Kidney capillary endothelial cell (primary cell): ENCODE results near the gene HIVEP3.

Source experiments
- DNase-seq: peaks from one replicate; pipeline ENCODE4 v3.0.0-alpha.2; 2018; ENCODE audit warnings: low spot score

HIVEP3 gene

DNA sequence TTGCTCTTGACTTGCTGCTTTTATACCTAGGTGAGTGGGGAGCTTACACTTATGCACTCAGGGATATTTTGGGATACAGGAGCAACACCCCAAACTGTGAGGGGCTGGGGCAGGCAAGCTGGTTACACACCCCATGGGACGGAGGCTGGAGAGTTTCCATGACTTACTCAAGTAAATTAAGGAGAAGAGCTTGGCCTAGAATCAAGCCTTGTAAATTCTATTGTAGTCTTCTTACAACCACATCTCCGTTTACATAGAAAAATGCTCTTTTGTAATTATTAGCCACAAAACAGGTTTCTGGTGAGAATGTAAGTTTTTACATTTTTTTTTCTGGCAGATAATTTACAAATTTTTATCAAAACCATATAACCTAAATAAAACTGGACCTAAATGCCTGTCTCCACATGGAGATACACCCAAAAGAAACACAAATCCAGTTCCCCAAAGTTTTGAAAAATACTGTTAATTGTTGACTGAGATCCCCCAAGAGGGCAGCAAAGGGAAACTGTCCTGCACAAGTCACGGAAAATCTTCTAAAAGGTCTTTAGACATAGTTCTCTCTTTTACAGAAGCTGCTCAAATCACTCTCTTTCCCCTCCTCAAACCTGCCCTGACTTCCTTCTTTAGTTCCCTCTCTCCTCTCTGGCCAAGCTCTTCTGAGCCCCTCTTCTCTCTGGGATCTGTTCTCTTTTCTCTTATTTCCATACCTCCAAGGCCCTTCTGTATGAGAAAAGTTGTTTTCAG, 134.0 kb downstream of the HIVEP3 start:
- DNase-seq: no peak

DNA sequence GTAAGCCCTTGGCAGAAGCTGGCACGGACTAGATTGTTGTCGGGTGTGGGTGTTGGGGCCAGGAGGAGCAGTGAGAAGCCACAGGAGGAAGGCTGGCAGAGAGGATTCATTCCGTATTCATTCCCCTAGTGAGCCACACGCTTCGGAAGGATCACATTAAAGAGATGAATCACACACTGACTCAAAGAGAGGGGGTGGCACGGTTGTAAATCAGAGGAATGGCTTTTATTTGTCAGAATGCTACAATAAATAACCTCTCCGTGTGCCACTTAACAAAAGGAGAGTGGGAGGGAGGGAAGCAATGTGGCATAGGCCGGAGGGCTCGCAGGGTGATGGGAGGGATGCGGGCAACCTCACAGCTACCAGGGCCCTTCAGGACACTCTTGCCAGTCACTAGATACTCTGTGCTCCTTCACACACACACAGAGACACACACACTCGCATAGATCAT, 135.5 kb downstream of the HIVEP3 start:
- peak; percentile 85 for DNase-seq

DNA sequence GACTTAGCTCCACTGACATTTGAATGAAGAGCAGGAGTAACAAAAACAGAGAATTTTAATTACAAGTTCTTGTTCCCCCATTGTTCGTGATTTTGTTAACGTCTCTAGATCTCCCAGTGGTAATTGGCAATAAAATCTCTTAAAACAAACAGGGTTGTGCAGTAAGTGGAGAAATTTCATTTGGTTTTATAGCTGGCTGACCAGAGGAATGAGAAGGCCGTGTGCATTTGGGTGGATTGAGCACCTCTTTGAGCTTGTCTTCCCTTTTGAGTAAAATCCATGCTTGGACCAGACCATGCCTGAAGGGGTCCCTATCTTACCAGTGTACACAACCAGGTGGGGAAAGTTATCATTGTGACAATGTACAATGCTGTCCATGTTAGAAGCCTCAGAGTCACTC, 137.8 kb downstream of the HIVEP3 start:
- no peak for DNase-seq

DNA sequence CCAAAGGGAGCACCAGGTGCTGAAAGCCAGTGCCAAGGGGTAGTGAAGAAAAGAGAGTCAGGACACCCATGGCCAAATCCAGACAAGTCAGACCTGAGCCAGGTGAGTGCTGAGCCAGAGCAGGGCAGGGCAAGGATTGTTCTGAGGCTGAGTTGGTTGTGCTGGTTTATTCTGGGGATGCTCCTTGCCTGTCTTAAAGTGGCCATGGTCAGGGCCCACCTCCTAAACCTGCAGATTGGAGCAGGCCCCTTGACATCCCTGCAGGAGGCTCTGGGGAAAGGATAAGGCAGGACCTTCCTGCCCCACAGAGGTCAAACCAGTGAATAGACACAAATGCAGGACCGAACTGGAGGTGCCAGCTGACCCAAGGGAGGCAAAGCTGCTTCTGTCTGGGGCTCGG, 138.4 kb downstream of the HIVEP3 start:
- DNase-seq: no peak

DNA sequence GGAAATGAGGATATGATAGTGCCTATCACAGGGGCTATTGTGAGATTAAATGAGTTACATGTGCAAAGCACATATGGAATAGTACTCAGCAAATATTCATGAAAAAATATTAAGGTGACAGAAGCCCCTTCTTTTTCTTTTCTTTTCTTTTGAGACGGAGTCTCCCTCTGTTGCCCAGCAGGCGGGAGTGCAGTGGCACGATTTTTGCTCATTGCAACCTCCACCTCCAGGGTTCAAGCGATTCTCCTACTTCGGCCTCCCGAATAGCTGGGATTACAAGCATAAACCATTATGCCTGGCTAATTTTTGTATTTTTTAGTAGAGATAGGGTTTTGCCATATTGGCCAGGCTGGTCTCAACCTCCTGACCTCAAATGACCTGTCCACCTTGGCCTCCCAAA, 139.4 kb downstream of the HIVEP3 start:
- no peak for DNase-seq

DNA sequence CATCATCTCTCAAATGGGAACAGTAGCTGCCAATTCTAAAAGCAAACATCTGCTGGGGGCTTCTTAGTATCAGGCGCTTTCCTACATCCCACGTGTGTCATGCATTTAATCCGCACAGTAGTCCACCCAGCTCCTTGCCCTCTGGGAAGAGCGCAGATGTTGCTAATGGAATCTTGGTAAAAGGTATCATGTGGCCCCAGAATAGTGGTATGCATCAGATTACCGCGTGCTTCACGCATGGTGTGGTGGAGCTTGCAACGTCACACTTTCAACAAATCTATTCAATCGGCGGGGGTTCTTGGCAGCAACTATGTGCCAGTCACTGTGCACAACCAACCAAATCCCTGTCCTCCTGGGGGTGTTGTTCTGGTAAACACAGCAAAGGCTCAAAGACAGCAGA, 141.0 kb downstream of the HIVEP3 start:
- no peak for DNase-seq

DNA sequence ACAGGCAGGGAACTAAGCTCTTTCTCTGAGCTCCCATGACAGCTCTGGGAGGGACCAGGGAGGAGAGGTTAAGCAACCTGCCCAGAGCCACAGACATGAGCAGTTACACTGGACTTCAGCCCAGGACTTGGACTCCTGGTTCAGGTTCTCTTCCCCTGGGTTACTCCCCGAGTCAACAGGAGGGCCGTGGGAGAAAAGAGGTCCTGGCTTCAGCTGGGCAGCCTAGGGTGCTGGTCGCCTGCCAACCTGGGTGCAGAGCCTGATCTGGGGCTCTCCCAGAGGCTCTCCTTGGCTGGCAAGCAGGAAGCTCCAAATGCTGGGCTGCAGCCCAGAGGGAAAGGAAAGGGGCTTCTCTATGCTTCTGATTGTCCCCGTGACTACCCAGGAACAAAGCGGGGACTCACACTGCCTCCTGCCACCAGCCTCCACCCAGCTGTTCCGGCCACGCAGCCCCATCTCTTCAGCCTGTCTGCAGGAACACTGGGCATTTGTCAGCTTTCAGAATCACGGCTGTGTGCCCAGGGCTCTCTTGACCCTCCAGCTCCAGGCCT, 141.8 kb downstream of the HIVEP3 start:
- no peak for DNase-seq

DNA sequence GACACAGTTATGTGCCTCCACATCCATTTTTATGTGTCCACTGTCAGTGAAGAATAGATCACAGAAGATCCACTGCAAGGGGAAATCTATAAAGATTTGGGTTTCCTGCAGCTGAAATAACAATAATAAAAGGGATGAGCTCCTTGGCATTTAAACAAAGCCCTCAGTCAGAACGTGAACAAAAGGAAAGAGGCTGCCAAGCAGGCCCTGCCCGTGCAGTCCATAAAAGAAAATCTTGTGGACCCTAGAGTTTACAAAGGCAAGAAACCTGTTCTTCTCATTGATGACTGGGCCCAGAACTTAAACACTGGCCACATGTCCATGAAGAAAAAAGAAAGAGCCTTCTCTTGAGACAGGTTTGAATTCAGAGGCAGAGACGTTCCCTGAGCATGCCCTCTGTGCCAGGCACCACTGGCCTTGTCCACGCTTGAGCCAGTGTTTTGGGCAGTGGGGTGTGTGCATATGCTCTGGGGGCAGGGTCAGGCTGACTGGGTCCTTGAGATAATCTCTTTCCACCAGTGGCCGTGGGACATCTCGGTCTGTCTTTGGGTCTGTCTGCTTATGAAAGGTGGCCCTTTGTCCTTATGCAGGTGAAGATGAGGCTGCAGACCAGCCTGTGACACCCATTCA, 142.7 kb downstream of the HIVEP3 start:
- DNase-seq: no peak

DNA sequence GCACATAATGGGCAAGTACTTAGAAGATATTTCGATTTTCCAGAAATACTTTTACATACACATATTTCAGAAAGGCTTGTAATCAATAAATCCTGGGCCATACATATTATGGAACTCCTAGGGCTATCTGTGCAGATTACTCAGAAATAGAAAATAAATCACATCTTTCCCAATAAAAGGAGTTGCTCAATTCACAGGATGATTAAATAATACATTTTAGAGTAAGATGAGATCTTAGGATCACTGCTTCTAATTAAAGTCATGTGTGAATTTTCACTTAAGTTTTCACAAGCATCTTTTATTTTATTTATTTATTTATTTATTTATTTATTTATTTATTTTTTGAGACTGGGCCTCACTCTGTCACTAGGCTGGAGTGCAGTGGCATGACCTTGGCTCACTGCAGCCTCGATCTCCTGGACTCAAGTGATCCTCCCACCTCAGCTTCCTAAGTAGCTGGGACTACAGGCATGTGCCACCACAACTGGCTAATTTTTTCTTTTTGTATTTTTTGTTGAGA, 144.2 kb downstream of the HIVEP3 start:
- no peak for DNase-seq

DNA sequence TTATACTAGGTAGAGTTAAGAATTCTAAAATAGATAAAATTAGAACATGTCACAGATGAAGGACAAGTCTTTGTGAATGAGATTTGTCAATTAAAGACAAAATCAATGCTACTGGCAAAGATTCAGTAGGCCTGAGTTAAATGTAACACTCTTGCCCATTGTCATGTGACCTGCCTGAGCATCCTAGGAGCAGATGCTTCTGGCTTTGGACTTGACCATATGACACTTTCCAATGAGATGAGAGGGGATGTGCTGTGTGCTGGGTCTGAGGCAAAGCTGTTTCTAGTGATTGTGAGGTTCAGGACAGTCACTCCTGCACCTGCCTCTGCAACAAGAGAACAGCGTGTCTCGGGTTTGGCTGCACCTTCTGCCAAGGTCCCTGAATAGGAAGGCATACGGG, 144.9 kb downstream of the HIVEP3 start:
- no peak for DNase-seq

DNA sequence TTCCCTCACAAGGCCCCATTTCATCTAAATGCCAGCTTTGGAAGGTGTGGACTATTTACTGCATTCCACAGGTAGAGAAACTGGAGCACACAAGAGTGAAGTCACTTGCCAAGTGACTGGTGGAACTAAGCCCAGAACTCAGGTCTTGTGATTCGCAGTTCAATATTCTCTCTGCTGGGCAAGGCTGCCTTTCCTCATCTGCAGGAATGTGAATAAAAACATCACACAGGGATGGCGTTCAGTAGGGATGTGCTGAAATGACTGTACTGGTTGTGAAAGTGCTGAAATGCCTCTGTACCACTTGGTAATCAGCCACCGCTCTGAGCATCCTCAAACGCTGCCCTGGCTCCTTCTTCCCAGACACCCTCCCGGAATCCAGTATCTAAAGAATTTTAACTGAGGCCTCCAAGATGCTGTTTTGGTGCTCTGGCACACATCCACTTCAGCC, 145.6 kb downstream of the HIVEP3 start:
- DNase-seq: no peak

DNA sequence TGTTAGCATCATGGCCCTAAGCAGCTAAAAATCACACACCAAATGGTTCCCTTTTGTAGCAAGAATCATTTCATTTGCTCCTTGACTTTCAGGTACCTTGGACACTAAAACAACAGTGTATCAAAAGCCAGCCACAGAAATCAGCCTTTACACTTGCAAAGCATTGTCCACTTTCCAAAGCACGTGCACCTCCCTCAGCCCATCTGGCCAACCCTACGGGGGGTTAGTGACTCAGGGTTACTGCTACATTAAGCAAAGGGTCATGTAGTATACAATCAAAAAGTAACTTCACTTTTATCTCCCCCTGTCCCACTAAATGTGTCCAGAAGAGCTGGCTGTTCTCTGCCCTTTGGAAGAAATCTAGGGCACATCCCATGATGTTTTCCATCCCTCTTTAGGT, 149.7 kb downstream of the HIVEP3 start:
- DNase-seq: no peak

DNA sequence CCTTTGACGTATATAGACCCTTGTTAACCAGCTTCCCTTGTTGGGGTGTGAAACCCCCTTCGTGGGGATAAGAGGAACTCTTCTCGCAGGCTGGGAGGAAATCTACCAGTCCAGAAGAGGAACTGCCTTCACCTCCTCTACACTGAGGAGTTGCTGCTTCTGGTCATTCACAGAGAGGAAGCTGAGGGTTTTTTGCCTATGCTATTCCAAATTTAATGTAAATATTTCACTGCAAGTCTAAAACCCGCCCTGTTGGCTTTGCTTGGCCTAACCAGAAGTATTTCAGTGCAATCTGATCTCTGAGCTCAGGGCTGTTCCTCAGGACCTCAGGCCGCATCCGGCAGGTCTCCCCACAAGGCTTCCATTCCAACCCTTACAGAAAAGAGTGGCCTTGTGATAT, 150.1 kb downstream of the HIVEP3 start:
- DNase-seq: no peak

DNA sequence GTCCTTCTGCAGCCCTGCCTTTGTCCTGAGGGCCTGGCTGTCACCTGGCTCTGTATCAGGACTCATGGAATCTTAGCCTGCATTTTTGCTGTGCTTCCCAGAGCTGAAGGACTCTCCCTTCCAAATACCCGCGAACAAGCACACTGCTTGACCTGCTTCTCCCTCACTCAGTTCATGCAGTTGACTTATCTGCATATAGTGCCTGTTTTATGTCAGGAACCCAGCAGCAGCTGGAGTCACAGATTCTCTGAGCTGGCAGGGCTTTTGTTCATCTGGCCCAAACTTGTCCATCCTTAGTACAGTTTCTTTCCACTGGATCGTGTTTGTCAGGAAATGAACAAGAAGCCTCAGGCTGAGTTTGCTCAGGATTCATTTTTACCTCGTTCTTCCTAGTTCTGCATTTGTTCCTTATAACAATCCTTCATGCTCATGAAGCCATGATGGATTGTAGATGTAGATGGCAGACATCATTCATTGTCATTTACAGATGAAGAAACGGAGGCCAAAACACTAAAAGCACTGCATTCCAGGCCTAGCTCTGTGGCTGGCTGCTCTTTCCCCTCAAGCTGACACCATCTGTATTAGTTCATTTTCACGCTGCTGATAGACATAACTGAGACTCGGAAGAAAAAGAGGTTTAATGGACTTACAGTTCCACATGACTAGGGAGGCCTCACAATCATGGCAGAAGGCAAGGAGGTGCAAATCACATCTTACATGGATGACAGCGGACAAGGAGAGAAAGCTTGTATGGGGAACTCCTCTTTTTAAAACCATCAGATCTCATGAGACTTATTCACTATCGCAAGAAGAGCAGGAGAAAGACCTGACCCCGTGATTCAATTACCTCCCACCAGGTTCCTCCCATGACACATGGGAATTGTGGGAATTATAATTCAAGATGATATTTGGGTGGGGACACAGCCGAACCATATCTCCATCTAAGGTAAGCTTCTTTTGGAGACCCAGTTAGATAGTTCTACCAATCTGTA, 150.9 kb downstream of the HIVEP3 start:
- DNase-seq: no peak

DNA sequence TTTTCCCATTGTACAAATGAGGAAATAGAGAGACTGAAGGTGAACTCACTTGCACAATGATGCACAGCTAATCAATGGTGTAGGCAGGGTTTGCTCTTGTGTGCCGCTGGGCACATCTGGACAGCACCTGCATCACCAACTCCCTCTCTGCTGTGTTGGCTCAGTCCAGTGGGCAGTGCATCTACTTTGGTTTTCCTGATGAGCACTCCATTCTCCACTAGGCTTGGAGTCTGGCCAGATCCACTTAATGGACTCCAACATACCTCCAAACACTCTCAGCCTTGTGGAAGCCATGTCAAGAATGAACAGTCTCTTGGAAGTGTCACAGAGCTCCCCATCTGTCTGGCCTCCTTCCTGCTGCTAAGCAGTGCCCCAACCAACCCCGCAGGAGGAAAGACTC, 152.2 kb downstream of the HIVEP3 start:
- no peak for DNase-seq

DNA sequence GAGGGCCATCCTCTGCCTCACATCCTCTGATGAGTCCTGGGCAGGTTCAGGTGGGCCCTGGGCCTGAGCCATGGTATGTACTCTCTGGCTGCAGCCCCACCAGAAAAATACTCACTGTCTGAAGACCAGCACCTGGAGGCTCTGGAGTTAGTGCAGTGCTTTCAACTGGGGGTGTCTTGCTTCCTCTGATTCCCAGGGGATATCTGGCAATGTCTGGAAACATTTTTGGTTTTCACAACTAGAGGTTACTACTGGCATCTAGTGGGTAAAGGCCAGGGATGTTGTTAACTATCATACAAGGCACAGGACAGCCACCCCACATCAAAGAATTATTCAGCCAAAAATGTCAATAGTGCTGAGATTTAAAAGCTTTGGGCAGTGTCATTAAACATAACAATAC, 152.7 kb downstream of the HIVEP3 start:
- no peak for DNase-seq

DNA sequence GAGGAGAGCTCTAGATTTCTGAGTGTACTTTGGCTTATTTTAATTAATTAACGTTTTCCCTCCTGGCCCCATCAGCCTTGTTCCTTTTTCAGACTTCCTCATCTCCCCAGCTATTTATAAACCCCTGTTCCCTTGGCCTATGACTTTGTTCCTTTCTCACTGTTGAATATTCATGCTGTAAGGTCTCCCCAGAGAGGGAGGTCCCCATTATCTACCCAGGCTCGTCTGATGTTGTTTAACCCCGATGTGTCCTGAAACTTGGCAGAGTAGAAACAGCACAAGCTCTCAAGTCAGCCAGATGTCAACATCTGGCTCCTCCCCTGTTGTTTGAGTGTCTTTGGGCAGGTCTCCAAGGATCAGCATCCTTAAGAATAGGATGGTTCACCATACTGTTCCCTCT, 153.6 kb downstream of the HIVEP3 start:
- no peak for DNase-seq

DNA sequence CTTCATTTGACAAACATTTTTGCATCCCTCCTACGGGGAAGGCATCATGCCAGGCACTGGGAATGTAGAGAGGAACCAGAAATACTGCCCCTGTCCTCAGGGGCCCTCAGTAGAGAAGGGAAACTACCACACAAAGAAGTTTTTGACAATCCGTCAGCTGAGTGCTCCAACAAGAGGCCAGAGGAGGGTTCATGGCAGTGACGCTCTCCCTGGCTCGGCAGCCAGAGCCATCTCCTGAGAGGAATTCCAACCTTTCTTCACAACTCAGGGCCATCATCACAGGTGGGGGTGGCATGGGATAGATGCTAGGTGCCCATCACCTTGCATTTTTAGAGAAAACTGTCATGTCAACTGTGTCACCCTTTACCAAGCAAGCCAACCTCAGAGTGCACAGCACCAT, 154.1 kb downstream of the HIVEP3 start:
- no peak for DNase-seq

DNA sequence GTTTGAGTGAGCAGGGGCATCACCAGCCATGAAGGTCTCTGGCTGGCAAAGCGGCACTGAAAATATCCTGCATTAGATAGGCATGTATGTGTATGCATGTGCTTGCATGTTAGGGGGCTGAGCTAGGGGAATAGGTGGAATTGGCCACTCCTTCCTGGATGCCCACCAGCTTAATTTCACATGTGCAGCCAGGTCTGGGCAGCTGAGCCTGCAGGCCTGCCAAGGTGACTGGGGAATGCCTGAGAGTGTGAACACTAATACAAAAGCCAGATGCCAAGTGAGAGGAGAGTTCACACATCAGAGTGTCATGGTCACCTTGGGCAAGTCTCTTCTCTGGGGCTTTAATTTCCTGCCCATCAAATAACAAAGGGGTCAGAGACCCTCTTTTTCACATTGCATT, 155.9 kb downstream of the HIVEP3 start:
- no peak for DNase-seq

DNA sequence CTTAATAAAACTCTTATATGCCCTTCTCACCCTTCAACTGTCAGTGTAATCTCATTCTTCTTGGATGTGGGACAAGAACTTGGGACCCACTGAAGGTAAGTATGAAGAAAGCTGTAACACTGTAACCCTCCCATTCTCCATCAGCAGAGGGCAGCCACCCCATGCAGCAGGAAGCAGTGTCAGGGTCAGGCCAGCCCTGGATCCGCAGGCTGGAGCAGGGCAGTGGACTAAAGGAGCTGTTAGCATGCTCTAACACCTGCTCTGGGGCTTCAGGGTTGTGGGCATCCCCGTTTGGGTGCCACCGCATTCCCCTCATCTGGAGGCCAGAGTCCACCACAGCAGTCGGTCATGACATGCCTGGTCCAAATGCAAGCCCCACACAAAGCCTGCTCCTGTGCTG, 156.5 kb downstream of the HIVEP3 start:
- no peak for DNase-seq

DNA sequence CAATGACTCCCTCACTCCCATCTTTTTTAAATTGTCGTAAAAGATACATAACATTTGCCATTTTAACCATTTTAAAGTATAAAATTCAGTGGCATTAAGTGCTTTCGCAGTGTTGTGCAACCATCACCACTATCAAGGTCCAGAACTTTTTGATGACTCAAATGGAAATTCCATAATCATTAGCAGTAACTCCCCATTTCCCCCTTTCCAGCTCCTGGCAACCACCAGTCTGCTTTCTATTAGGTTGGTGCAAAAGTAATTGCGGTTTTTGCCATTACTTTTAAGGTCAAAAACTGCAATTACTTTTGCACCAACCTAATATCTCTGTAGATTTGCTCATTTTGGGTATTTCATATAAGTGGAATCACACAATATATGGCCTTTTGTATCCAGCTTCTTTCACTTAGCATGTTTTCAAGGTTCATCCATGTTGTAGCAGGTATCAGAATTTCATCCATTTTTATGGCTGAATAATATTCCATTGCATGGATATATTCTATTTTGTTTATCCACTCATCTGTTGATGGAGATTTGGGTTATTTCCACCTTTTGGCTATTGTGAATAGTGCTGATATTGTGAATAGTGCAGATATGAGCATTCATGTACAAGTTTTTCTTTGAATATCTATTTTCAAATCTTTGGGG, 159.7 kb downstream of the HIVEP3 start:
- no peak for DNase-seq

DNA sequence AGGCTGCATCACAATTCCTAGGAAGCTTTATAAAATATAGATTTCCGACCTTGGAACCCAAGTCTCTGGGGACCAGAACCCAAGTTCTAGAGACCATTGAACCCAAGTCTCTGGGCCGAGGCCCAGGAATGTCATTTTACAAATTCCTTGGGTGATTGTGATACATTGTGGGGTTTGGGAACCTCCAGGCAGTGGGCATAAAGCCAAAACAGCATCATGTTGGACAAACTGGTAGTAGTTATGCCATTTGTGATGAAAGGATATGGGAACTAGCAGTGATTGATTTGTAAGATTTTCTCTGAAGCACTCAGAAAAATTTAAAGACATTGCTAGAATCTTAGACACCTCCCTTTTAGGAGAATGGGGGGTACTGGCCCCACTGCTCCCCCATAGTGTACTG, 160.2 kb downstream of the HIVEP3 start:
- no peak for DNase-seq
